ENCODE data around the gene YWHAQ.

The YWHAQ gene

GRCh38 chr2:9535177-9535576, 95.6 kb downstream of the YWHAQ start:
- no peak overlapping the region for H3K27ac Mint-ChIP-seq
- no peak for DNase-seq
- no peak for TF ChIP-seq CTCF (IDR thresholded peaks at IDR 0.05)

More at GRCh38 chr2:9535177-9535576, 95.6 kb downstream of the YWHAQ start:
- Mint-ChIP-seq H3K4me3 (no peak overlapping the region), H3K4me1 (no peaks in the 10 kb centered on the region), H3K27me3 (ENCODE audit: low read depth, poor library complexity) (peaks cover 3% of the 10 kb centered on the region), H3K9me3 (no peaks in the 10 kb centered on the region), H3K36me3 (ENCODE audit: low read depth) (peaks cover 56% of the 10 kb centered on the region)
